Activated CD8-positive, alpha-beta memory T cell treated with anti-CD3 and anti-CD28 coated beads for 4 hours (primary cell): ENCODE results near the gene DCAF7.

Experiments used
- DNase-seq, 2 donors: peaks; one replicate each; pipeline ENCODE4 v3.0.0-alpha.2; 2020; ENCODE audit warnings: low read depth in 2 of 2

DCAF7 gene, protein sequence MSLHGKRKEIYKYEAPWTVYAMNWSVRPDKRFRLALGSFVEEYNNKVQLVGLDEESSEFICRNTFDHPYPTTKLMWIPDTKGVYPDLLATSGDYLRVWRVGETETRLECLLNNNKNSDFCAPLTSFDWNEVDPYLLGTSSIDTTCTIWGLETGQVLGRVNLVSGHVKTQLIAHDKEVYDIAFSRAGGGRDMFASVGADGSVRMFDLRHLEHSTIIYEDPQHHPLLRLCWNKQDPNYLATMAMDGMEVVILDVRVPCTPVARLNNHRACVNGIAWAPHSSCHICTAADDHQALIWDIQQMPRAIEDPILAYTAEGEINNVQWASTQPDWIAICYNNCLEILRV

DNA sequence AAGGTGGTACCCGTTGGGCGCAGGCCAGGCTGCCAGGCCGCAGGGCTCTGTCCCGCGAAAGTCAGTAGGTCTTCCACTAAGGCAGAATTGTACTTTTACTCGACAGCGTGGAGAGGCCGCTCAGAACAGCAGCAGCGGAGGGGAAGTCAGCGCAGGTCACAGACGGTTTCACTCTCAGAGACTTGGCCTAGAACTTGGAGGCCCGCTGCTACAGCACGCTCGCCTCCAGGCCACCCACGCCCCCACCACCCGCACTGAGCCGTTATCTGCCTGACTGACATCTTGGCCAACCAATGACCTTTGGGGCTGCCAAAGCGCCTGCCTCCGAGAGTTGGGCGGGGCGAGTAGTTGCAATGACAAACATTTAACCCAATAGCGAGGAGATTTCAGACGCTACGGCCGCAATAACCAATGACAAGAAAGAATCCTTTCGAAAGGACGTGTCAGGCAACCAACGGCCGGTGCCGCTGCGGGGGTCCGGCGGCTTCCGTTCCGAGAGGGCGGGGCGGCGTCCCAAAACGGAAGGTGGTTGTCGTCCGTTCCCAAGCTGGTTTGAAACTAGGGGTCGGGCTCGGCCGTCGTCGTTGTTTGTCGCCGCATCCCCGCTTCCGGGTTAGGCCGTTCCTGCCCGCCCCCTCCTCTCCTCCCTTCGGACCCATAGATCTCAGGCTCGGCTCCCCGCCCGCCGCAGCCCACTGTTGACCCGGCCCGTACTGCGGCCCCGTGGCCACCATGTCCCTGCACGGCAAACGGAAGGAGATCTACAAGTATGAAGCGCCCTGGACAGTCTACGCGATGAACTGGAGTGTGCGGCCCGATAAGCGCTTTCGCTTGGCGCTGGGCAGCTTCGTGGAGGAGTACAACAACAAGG, at the start of gene DCAF7:
Gene DCAF7, plus strand, starts transcription at position 532 of the 871 bp plus-strand sequence. Its CDS starts 201 bp downstream, at position 733.
- peak; percentile 99 to 100 for DNase-seq

DNA sequence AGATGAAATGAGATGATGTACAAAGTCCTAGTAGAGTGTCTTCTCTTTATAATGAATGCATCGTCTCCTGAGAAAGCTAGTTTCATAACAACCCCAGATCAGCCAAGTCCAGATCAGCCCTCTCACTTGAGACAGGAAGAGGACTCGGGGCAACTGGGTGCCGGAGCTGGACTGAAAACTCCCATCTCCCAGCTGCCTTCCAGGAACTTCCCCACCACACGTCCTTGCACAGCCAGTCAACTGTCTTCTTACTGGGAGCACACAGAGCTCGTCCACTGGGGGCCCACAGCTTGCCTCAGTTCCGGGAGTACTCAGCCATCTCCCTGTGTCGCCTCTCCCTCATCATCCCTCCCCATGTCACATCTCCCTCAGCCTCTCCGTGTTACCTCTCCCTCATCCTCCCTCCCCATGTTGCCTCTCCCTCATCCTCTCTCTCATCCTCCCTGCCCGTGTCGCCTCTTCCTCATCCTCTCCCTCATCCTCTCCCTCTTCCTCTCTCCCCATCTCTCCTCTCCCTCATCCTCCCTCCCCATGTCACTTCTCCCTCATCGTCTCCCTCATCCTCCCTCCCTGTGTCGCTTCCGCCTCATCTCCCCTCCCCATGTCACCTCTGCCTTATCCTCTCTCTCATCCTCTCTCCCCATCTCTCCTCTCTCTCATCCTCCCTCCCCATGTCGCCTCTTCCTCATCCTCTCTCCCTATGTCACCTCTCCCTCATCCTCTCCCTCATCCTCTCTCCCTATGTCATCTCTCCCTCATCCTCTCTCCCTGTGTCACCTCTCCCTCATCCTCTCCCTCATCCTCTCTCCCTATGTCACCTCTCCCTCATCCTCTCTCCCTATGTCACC, 49.5 kb upstream of the DCAF7 start:
- DNase-seq, result no peak

- DNase-seq, result no peak
Measured at GRCh38 chr17:63503341-63503705, 47.0 kb upstream of the DCAF7 start.

DNA sequence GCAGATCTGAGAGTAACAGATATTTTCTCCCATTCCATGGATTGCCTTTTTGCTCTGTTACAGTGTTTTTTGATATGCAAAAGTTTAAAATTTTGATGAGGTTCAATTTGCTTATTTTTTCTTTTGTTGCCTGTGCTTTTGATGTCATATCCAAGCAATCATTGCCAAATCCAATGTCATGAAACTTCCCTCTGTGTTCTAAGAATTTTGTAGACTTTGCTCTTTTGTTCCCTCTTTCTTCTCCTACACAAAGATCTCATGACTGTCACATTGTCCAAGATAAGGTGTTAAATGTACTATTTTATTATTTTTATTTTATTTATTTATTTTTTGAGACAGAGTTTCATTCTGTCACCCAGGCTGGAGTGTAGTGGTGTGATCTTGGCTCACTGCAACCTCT, 46.0 kb upstream of the DCAF7 start:
- DNase-seq, result no peak

DNA sequence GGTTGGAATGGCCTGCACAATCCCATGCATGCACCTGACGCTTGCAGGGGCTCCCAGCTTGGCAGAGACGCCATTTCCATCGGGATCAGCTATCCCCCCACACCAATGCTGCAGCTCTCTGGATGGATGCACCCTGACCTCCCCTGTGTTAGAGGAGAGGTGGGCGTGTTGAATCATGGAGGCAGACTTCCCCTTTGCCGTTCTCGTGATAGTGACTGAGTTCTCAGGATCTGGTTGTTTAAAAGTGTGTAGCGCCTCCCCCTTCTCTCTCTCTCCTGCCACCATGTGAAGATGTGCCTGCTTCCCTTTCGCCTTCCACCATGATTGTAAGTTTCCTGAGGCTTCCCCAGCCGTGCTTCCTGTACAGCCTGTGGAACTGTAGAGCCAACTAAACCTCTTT, 44.9 kb upstream of the DCAF7 start:
- DNase-seq, result no peak

- DNase-seq, result no peak
Measured at GRCh38 chr17:63506627-63507026, 43.6 kb upstream of the DCAF7 start.

- DNase-seq, result no peak
Measured at GRCh38 chr17:63511331-63511730, 38.9 kb upstream of the DCAF7 start.

DNA sequence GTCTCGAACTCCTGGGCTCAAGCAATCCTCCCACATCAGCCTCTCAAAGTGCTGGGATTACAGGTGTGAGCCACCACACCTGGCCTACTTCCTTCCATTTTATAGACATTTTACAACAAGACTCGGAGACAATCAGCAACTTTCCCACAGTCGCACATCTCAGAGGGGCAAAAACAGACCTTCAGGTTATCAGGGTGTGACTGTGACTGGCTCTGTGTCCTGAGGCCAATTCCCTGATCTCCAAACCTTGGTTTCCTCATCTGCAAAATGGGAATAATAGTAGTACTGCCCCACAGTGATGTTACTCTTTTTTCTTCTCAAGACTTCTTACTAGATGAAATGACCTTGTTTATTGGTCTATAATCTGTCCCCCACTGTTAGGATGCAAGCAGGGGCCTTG, 37.9 kb upstream of the DCAF7 start:
- DNase-seq, result no peak

- no peak for DNase-seq
Measured at GRCh38 chr17:63512896-63513644, 37.2 kb upstream of the DCAF7 start.

GRCh38 chr17:63514477-63514876, 35.8 kb upstream of the DCAF7 start:
- no peak for DNase-seq

DNA sequence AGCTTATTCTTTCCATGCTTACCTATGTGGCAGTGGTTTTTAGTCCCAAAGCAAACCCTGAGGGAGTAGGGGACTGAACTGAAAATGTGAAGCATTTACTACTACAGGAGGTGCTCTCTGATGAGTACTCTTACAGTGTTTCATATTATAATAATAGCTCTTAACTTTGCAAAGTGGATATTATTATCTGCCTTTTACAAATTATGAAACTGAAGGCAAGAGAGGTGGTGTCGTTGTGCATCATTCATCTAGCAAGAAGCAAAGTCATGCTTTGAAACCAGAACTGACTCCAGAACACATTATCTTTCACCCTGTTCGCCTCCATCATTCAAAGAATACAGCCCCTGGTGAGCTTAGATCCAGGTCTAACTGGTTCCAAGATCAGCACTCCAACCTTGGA, 35.3 kb upstream of the DCAF7 start:
- DNase-seq, result no peak

DNA sequence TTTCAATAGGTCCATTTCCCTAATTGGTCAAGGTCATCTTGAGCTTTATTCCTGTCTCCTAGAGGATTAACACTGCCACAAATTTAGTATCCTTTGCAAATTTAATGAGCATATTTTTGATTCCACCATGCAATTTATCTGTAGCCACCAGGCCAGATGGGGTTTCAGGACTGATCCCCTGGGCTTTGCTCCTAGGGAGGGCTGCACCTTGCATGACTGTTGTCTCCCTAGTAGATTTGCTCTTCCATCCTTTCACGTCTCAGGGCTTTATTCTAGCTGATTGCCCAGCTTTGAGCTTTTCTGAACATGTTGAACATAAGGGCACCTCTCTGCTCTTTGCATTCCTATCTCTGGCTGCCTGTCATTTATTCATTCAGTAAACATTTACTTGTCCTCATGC, 34.9 kb upstream of the DCAF7 start:
- no peak for DNase-seq

DNA sequence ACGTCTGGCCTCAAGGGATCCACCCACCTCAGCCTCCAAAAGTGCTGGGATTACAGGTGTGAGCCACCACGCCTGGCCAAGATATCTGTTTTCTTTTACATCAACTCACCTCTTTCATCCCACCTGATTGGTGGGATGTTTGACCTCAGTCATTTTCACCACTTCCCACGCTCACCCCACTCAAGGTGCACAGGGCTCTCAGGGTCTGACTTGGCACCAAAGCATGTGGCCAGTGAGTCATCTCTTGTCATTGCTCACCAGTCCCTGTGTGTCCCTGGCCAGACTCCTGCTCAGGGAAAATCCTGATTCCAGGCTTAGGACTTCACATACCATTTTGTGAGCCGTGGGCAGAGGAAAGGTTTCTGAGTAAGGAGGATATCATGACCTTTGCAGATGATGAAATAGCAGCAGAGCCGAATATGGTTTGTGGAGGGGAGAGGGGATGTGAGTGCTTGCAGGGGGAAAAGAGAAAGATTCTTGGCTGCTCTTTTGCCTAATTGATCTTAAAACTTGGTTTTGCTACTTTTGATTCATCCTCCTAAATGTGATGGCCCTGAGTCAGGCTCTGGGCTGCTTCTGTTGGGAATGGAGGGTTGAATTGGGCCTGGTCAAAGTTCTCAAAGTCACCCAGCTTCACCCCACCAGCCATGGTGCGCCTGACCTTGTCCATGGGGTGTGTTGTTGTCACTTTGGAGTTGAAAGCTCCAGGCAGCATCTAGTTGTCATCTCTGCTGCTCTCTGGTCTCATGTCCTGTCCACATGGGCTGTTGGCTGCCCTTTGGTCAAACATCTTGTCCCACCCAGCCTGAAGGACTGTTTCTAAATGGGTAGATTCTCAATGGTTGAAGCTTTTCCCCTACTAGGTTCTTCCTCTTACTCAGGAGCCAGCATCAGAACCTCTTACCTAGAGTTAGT, 33.1 kb upstream of the DCAF7 start:
- no peak for DNase-seq

GRCh38 chr17:63517825-63518534, 32.3 kb upstream of the DCAF7 start:
- no peak for DNase-seq

GRCh38 chr17:63519116-63519881, 31.0 kb upstream of the DCAF7 start:
- no peak for DNase-seq

DNA sequence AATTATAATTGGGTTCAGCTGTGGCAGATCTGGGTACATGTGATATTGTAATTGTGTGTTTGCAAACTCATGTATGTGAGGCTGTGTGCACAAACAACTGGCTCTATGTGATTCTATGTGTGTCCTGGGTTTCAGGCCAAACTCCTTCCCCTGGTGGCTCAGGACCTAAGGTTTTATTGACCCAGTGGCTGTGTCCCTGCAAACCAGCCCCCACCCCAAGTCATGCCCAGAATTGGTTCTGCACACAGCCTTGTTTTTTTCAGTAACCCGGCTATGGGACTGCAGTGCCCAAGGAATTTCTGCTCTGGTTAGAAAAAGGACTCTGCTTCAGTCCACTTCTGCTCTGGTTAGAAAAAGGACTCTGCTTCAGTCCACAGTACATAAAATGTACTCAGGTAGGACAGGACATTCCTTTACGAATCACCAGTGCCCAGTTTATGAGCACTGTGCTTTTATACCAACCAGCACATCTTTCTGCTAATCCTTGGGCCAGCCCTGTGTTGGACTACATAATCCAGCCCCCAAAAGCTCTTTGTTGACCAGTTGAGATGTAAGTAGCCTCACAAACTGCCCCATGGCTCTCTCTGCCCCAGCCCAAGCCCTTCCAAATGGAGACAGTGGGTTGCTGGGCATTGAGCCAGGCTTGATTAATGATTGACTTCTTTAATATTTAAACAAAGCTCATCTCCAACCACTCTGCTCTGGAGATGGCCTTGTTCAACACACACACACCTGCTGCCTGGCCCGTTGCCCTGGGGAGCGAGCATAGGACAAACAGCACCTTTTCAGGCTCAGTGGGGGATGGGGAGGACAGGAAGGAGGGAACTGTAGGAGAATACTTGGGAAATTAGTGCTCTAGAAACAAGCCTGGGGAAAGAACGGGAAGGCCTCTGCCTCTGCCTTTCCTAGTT, 30.1 kb upstream of the DCAF7 start:
- DNase-seq, result no peak

DNA sequence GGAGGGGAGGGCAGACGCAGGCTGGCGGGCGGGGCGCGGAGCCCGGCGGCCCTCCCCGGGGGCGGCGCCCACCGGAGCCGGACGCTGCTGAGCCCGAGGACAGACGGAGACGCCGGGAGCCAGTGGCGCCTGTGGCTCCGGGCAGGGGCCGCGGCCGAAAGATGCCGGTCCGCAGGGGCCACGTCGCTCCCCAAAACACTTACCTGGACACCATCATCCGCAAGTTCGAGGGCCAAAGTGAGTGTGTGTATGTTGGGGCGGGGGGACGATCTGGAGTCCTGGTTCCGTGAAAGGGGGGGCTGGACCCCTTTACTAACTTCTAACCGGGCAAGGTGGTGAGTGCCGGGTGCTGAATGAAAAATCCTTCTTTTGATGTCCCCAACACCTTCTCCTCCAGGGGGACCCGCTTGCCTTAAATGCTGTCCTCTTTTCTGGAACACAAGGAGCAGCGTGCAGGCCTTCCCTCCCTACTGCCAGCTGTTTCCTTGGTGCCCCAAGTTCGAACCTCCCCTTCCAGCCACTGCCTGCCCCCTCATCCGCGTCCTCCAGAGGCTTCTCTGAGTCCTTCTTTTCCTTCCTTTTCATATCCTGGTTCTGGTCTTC, 26.9 kb upstream of the DCAF7 start, which contains the start of gene KCNH6:
Gene KCNH6, plus strand, starts transcription at position 106 of the 603 bp plus-strand sequence. Its CDS starts 56 bp downstream, at position 162.
- no peak for DNase-seq
